DMS79 (cell line): ENCODE measurements around the gene LPXN.

Experiments used
- DNase-seq: peaks from one replicate; lab custom pipeline; 2025; lab: John Stamatoyannopoulos, UW

The LPXN gene

GRCh38 chr11:58575377-58576020 is at the start of gene LPXN:
Gene LPXN, minus strand, starts transcription at chr11:58575856. Its CDS starts 84 bp downstream, at chr11:58575772.
- no peak for DNase-seq

- DNase-seq, result no peak
Measured at GRCh38 chr11:58625086-58625485, 49.4 kb upstream of the LPXN start.

GRCh38 chr11:58622344-58622743 is 46.7 kb upstream of the LPXN start, which contains the start of gene CNTF:
Gene CNTF, plus strand, starts transcription at chr11:58622665. Its CDS starts 88 bp downstream, at chr11:58622753.
- DNase-seq, result no peak

- no peak for DNase-seq
Measured at GRCh38 chr11:58621586-58622262, 46.1 kb upstream of the LPXN start.

- no peak for DNase-seq
Measured at GRCh38 chr11:58617976-58618557, 42.4 kb upstream of the LPXN start.

GRCh38 chr11:58616594-58616993 is 40.9 kb upstream of the LPXN start:
- no peak for DNase-seq

- DNase-seq, result no peak
Measured at GRCh38 chr11:58615559-58615958, 39.9 kb upstream of the LPXN start.

- DNase-seq, result no peak
Measured at GRCh38 chr11:58613228-58613627, 37.6 kb upstream of the LPXN start.

GRCh38 chr11:58609723-58610122 is 34.1 kb upstream of the LPXN start:
- DNase-seq, result no peak

- no peak for DNase-seq
Measured at GRCh38 chr11:58608331-58608730, 32.7 kb upstream of the LPXN start.

- no peak for DNase-seq
Measured at GRCh38 chr11:58606930-58607714, 31.5 kb upstream of the LPXN start.

- no peak for DNase-seq
Measured at GRCh38 chr11:58600510-58600909, 24.9 kb upstream of the LPXN start.

GRCh38 chr11:58597486-58598144 is 22.0 kb upstream of the LPXN start:
- no peak for DNase-seq

GRCh38 chr11:58596621-58597020 is 21.0 kb upstream of the LPXN start:
- no peak for DNase-seq

GRCh38 chr11:58594826-58595225 is 19.2 kb upstream of the LPXN start:
- no peak for DNase-seq

- no peak for DNase-seq
Measured at GRCh38 chr11:58592760-58593472, 17.3 kb upstream of the LPXN start.

- DNase-seq, result no peak
Measured at GRCh38 chr11:58591659-58592058, 16.0 kb upstream of the LPXN start.

GRCh38 chr11:58586998-58587397 is 11.3 kb upstream of the LPXN start:
- DNase-seq, result no peak

- DNase-seq, result no peak
Measured at GRCh38 chr11:58582437-58582836, 6.8 kb upstream of the LPXN start.

- no peak for DNase-seq
Measured at GRCh38 chr11:58580311-58580710, 4.7 kb upstream of the LPXN start.
